ENCODE results near the gene F11R. TPM values are rescaled to one million over a fixed set of nuclear protein-coding genes. Genes with fewer than 3 reads are reported as not detected.

Gene F11R
- total and polyA plus RNA-seq, 10 of the 15 experiments (the other 5 are each of a cell fraction or from before 2014, with no cell fraction given) = 15.3 to 80.9 (median 24.3) TPM

DNA sequence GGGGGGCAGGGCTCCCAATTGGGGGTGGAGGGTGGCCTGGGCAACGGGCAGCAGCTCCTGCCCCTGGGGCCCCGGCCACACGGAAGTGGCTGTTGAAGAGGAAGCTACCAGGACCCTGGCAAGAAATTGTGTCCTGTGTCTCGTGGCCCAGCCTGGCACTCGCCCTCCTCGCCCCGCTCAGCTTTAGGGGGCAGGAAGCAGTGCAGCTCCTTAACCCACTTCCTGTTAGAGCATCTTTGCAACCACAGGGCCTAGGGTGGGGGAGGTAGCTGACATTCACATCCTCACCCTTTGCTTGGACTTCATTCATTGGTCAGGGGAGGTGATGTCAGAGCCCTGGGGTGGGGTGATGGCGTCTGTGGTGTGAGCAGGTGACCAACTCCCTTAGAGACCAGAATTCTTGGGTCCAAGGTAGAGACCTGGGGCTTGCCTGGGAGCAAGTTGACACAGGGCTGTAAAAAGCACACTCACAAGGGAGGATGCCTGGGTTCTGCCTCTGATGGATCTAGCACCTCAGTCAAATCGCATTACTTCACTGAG is 48.8 kb upstream of the F11R start, which contains the start of gene ARHGAP30 (continued):
- TF ChIP-seq, protein P1, sequence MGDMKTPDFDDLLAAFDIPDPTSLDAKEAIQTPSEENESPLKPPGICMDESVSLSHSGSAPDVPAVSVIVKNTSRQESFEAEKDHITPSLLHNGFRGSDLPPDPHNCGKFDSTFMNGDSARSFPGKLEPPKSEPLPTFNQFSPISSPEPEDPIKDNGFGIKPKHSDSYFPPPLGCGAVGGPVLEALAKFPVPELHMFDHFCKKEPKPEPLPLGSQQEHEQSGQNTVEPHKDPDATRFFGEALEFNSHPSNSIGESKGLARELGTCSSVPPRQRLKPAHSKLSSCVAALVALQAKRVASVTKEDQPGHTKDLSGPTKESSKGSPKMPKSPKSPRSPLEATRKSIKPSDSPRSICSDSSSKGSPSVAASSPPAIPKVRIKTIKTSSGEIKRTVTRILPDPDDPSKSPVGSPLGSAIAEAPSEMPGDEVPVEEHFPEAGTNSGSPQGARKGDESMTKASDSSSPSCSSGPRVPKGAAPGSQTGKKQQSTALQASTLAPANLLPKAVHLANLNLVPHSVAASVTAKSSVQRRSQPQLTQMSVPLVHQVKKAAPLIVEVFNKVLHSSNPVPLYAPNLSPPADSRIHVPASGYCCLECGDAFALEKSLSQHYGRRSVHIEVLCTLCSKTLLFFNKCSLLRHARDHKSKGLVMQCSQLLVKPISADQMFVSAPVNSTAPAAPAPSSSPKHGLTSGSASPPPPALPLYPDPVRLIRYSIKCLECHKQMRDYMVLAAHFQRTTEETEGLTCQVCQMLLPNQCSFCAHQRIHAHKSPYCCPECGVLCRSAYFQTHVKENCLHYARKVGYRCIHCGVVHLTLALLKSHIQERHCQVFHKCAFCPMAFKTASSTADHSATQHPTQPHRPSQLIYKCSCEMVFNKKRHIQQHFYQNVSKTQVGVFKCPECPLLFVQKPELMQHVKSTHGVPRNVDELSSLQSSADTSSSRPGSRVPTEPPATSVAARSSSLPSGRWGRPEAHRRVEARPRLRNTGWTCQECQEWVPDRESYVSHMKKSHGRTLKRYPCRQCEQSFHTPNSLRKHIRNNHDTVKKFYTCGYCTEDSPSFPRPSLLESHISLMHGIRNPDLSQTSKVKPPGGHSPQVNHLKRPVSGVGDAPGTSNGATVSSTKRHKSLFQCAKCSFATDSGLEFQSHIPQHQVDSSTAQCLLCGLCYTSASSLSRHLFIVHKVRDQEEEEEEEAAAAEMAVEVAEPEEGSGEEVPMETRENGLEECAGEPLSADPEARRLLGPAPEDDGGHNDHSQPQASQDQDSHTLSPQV (IDR thresholded peaks at IDR 0.05) = no peak
- no peak for TF ChIP-seq BRCA1 (IDR thresholded peaks at IDR 0.05; ENCODE audit: low read depth, low read length)
- TF ChIP-seq, protein P2, sequence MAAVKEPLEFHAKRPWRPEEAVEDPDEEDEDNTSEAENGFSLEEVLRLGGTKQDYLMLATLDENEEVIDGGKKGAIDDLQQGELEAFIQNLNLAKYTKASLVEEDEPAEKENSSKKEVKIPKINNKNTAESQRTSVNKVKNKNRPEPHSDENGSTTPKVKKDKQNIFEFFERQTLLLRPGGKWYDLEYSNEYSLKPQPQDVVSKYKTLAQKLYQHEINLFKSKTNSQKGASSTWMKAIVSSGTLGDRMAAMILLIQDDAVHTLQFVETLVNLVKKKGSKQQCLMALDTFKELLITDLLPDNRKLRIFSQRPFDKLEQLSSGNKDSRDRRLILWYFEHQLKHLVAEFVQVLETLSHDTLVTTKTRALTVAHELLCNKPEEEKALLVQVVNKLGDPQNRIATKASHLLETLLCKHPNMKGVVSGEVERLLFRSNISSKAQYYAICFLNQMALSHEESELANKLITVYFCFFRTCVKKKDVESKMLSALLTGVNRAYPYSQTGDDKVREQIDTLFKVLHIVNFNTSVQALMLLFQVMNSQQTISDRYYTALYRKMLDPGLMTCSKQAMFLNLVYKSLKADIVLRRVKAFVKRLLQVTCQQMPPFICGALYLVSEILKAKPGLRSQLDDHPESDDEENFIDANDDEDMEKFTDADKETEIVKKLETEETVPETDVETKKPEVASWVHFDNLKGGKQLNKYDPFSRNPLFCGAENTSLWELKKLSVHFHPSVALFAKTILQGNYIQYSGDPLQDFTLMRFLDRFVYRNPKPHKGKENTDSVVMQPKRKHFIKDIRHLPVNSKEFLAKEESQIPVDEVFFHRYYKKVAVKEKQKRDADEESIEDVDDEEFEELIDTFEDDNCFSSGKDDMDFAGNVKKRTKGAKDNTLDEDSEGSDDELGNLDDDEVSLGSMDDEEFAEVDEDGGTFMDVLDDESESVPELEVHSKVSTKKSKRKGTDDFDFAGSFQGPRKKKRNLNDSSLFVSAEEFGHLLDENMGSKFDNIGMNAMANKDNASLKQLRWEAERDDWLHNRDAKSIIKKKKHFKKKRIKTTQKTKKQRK (IDR thresholded peaks at IDR 0.05; ENCODE audit: low read depth, low read length) = no peak
- peak; percentile 91 for TF ChIP-seq IKZF1 (conservative IDR thresholded peaks at IDR 0.05)
- TF ChIP-seq ZNF622 (IDR thresholded peaks at IDR 0.05) = no peak
- TF ChIP-seq, protein P3, sequence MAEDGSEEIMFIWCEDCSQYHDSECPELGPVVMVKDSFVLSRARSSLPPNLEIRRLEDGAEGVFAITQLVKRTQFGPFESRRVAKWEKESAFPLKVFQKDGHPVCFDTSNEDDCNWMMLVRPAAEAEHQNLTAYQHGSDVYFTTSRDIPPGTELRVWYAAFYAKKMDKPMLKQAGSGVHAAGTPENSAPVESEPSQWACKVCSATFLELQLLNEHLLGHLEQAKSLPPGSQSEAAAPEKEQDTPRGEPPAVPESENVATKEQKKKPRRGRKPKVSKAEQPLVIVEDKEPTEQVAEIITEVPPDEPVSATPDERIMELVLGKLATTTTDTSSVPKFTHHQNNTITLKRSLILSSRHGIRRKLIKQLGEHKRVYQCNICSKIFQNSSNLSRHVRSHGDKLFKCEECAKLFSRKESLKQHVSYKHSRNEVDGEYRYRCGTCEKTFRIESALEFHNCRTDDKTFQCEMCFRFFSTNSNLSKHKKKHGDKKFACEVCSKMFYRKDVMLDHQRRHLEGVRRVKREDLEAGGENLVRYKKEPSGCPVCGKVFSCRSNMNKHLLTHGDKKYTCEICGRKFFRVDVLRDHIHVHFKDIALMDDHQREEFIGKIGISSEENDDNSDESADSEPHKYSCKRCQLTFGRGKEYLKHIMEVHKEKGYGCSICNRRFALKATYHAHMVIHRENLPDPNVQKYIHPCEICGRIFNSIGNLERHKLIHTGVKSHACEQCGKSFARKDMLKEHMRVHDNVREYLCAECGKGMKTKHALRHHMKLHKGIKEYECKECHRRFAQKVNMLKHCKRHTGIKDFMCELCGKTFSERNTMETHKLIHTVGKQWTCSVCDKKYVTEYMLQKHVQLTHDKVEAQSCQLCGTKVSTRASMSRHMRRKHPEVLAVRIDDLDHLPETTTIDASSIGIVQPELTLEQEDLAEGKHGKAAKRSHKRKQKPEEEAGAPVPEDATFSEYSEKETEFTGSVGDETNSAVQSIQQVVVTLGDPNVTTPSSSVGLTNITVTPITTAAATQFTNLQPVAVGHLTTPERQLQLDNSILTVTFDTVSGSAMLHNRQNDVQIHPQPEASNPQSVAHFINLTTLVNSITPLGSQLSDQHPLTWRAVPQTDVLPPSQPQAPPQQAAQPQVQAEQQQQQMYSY (CRISPR knock-in tag; IDR thresholded peaks at IDR 0.05) = no peak
- no peak for TF ChIP-seq SUZ12 (IDR thresholded peaks at IDR 0.05; ENCODE audit: unreplicated experiment)
- peak; percentile 63 for TF ChIP-seq NR2F1 (conservative IDR thresholded peaks at IDR 0.05)
- peak; percentile 12 for TF ChIP-seq SIX5 (IDR thresholded peaks at IDR 0.05; ENCODE audit: low read depth, low read length, severe bottlenecking)
- TF ChIP-seq, protein P4, sequence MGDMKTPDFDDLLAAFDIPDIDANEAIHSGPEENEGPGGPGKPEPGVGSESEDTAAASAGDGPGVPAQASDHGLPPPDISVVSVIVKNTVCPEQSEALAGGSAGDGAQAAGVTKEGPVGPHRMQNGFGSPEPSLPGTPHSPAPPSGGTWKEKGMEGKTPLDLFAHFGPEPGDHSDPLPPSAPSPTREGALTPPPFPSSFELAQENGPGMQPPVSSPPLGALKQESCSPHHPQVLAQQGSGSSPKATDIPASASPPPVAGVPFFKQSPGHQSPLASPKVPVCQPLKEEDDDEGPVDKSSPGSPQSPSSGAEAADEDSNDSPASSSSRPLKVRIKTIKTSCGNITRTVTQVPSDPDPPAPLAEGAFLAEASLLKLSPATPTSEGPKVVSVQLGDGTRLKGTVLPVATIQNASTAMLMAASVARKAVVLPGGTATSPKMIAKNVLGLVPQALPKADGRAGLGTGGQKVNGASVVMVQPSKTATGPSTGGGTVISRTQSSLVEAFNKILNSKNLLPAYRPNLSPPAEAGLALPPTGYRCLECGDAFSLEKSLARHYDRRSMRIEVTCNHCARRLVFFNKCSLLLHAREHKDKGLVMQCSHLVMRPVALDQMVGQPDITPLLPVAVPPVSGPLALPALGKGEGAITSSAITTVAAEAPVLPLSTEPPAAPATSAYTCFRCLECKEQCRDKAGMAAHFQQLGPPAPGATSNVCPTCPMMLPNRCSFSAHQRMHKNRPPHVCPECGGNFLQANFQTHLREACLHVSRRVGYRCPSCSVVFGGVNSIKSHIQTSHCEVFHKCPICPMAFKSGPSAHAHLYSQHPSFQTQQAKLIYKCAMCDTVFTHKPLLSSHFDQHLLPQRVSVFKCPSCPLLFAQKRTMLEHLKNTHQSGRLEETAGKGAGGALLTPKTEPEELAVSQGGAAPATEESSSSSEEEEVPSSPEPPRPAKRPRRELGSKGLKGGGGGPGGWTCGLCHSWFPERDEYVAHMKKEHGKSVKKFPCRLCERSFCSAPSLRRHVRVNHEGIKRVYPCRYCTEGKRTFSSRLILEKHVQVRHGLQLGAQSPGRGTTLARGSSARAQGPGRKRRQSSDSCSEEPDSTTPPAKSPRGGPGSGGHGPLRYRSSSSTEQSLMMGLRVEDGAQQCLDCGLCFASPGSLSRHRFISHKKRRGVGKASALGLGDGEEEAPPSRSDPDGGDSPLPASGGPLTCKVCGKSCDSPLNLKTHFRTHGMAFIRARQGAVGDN (IDR thresholded peaks at IDR 0.05) = peak; percentile 90
- peak; percentile 70; a peak in 3 of 4 replicates for TF ChIP-seq IKZF2 (IDR thresholded peaks at IDR 0.05)
- TF ChIP-seq FOXM1 (IDR thresholded peaks at IDR 0.05; ENCODE audit: low read depth, low read length) = no peak
- no peak for TF ChIP-seq JUNB (IDR thresholded peaks at IDR 0.05)

Measured in GM12878 (cell line).